Stimulated activated CD8-positive, alpha-beta memory T cell treated with anti-CD3 and anti-CD28 coated beads, Interleukin-7, amount 100 ng/mL, for 48 hours (primary cell): ENCODE results near the gene FGD3.

ENCODE experiments used
- DNase-seq, 2 donors: peaks; one replicate each; pipeline ENCODE4 v3.0.0-alpha.2; 2020; ENCODE audit warnings: low read depth in 1 of 2; ENCODE audit errors: extremely low read depth in 1 of 2

The FGD3 gene

DNA sequence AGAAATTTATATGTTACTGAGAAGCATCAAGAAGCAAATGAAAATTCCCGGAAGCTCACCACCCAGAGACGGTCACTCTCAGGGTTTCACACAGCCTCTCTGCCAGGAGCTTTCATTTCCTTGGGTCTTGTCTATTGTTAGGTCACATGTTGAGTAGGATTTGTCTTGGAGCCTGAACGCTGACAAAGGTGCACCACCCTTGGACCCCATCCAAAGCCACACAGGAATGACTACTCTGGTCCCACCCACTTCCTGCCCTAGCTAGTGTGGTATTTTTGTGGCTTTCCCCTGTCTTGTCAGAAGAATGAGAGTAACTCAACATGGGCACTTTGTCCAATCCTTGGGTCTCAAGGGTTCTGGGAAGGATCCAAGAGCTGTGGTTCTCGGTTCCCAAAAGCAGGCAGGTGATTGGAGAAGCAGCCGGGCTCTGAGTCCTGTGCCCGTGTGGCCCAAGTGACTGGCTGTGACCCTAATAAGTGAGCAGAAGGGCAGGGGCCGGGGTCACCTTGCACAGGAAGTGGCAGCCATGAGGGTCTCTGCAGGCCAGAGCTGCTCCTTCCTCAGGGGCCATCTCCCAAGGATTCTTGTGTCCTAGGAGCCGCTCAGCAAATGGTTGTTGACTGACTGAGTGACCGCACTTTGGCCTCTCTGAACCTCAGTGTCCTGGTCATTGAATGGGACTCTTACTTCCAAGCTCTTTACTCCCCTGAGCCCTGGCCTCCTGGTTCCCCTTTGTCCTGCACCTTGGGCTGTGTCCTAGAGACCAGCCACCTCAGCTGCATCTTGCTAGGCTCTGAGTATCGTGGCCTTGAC lies 6.9 kb downstream of the FGD3 start:
- peak in 1 of 2 donors; percentile 82 for DNase-seq

DNA sequence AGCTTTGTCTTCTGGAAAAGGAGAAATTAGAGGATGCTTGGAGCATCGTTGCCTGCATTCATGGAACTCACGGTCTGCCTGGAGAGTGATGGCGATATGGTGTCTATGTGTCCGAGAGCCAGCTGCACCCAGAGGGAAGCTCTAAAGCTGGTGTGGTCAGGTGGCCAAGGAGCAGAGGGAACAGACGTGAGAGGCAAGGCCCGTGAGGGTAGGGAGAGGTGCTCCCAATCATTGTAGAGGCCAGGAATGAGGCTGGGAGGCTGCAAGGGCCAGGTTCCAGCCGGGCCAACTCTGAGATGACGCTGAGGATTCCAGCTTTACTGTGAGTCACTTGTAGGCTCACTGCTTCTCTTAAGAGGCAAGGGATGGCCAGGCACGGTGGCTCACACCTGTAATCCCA lies 7.6 kb downstream of the FGD3 start:
- DNase-seq: no peak

DNA sequence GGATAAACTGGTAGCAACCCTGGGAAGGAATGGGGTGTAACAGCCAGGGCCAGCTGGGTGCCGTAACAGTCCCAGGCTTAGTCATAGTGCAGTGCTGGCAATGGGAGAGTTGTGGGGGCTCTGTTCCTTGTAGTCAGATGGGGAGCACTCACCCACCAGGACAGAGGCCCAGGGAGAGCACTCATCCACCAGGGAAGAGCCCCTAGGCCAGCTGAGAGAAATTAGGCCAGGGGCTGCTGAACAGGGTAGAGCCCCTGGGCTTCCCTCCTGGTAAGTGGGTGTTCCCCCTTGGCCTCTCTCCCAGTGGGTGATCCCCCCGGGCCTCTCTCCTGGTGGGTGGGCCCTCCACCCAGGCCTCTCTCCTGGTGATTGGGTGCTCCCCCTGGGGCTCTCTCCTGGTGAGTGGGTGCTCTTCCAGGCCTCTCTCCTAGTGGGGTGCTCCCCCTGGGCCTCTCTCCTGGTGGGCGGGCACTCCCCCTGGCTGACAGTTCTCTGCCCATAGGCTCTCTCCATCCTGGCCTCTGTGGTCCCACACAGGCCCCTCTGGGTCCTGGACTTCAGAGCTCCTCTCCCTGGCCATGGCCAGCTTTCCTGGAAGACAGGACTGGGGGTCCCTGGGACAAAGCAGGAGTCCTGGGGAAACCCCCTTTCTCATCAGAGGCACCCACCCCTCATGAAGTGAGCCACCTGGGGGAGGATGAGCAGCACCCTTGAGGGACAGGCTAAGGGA lies 13.4 kb downstream of the FGD3 start:
- DNase-seq: no peak

DNA sequence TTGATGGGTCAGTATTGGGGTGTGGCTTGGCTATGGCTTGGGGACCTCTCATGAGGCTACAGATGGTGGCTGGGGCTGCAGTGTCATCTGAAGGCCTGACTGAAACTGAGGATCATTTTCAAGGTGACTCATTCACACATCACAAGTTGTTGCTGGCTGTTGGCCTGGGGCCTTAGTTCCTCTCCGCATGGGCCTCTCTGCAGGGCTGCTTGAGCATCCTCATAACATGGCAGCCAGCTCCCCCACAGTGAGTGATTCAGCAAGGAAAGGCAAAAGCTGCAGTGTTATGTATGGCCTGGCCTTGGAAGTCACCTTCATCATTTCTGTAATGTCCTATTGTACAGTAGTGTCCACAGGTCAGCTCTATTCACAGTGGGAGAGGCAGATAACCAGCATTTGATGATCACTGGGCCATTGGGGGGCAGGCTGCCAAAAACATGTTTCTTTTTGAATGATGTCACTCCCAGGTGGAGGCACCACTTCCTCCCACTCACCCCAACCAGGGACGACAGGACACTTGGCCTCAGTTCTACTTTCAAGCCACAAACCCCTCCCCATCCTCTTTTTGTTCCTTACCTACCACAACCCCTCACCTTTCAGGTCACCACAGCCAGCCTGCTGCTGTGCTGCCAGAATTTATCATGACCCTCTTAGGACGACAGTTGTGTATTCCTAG lies 14.4 kb downstream of the FGD3 start:
- DNase-seq: no peak

DNA sequence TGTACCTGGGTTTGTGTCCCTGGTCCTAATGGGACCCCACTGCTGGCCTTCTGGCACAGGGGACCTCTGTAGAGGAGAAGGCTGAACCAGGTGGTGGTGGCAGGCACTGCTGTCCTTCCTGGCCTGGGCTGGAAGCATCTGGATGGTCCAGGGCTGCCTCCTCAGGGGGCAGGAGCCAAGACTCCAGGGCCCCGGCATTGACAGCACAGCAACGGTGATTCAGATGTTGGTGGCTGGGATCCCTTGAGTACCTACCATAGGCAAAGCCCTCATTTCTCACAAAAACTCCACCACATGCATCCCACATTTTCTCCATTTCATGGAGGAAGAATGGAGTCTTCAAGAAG lies 15.0 kb downstream of the FGD3 start:
- no peak for DNase-seq

DNA sequence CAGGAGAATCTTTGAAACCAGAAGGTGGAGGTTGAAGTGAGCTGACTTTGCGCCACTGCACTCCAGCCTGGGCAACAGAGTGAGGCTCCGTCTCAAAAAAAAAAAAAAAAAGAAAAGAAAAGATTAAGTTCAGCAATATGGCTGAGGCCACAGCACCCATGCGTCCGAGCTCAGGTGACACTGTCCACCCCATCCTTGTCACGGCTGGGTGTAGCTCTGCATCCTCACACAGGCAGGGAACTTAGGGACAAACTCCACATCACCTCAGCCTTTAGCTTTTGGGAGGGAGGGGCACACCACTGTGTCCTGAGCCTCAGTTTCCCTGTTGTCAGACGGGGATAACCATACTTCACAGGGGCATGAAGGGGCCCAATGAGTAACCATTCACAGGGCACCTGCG lies 15.5 kb downstream of the FGD3 start:
- DNase-seq: no peak

DNA sequence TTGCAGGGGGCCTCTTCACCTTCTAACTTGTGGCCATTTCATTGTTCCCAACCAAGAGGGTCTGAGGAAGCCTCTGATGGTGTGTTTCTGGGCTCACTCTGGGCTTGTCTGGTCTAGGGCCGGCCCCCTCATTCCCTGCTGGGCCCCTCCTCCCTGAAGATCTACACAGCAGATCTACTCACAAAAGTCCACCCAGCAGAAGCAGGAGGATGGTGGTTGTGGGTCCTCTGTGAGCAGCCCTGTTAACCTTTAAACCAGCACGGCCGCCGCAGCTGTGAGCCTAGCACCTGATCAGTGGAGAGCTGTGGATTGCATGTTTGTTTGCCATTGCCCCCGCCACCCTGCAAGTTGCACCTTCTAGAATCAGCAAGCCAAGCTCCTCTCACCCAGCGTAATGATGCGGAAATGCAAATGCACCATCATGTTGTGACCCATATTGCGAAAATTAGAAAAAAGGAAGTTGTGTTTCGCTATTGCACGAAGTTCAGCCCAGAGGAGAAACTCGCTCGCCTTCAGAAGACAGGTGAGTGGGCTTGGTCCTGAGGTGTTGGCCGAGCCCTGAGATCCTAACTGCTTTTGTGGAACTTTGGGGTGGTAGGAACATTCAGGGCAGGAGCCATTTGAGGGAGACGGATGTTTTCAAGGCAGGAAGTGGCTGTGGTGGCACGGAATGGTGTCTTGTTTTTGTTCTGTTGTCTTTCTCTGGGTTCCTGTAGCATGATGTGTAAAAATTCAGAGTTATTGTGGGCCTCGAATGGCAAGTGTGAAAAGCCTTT lies 16.7 kb downstream of the FGD3 start:
- DNase-seq: no peak

DNA sequence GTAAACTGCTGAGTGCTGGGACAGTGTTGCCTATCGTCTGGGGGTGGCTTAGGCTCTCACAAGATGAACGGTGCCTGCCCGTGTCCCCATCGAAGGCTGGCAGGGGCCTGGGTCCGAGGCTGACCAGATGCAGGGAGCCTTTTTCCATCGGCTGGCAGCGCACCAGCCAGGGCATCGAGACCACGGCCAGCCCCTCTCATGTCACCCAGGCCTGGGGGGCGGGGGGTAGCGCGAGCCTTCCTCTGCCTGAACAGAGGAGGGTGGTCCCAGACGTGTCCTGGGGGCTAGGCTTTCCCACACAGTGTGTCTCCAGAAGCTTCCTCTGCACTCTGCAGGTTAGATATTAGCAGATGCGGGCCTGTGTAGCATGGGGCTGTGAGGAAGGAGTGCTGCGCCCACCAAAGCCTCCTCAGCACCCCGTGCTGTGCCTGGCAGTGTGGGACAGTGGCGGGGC lies 17.3 kb downstream of the FGD3 start:
- DNase-seq: no peak

DNA sequence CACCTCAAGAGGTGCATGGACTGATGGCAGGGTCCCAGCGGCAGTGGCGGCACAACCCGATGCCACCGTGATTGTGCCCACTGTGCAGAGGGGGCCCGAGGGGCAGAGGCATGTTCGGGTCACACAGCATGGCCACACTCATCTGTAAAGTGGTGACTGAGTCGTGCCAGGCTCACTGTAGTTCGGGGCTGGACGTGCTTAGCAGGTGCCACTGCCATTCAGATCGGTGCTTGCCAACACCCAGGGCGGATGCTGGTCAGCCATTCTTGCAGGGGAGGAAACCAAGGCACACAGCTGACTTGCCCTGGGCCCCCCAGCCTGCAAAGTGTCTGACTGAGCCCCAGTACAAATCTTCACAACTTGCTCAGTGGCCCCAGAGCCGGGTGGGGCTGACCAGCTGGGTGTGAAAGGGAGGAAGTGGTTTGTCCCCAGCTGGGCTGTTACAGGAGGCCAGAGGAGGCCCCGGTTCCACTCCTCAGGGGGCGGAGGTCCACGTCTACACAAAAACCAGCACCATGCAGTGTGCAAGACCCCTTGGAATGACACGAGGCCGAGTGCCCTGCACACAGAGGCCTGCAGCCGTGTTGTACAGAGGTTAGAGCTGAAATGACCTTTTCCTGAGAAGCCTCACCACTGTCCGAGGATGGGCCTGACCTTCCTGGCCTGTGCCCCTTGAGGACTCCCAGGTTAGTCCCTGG lies 17.9 kb downstream of the FGD3 start:
- DNase-seq: no peak

DNA sequence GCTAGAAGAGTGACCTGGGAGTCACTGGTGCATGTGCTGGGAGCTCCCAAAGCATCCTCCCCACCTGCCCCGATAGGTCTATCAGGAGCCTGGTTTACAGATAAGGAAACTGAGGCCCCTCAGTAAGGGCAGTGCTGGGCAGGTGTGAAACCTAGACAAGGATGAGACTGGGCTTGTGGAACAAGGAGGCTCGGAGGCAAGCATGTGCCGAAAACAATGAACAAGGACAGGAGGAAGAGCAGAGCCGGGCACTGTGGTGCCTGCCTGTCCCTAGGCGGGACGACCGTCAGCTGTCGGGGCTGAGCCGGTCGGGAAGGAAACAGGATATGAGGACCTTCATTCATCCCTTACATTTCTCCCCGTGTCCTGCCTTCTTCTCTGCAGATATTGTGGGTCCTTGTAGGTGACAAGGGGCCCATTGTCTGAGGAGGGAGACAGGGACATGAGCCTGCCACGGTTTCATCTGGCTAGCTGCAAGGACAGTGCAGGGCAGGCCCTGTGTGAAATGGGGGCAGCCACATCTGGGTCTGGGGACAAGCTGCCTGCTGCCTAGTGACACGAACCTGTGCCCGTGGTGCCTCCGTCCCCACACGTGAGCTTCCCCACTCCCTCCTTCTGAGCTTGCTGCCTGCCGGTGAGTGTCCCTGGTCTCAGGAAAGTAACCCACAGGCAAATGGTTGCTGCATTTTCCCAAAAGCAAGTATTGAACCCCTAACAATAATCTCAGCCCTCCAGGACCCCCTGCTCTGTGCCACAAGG lies 18.6 kb downstream of the FGD3 start:
- no peak for DNase-seq

DNA sequence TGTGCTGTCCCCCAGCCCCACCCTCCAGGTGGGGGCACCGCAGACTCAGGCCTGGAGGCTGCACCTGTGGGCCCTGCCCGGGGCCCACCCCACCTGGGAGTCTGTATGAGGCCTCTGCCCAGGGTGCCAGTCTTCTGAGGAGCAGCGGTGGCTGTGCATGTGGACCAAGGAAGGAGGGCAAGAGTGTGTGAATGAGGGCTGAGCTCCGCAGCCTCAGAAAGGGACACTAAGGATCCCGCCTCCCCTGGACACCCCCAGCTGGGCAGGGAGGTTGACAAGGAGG lies 19.1 kb downstream of the FGD3 start:
- no peak for DNase-seq

DNA sequence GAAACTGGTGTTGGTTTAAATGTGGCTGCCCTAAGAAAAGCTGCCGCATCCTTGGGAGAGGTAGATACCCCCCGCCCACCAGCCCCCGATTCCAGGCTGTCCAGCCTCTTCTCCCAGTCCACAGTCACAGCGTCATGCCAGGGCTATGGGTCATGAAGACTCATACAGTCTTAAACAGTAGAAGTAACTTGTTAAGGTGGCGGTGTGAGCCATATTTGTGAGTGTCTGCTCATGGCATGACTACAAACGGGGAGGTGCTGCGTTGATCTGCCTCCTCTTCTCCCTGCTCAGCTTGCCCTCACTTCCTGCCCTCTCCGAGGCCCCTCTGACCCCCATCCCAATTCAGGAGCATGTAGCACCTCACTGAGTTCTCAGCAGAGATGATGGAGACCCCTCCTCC lies 20.8 kb downstream of the FGD3 start:
- no peak for DNase-seq

DNA sequence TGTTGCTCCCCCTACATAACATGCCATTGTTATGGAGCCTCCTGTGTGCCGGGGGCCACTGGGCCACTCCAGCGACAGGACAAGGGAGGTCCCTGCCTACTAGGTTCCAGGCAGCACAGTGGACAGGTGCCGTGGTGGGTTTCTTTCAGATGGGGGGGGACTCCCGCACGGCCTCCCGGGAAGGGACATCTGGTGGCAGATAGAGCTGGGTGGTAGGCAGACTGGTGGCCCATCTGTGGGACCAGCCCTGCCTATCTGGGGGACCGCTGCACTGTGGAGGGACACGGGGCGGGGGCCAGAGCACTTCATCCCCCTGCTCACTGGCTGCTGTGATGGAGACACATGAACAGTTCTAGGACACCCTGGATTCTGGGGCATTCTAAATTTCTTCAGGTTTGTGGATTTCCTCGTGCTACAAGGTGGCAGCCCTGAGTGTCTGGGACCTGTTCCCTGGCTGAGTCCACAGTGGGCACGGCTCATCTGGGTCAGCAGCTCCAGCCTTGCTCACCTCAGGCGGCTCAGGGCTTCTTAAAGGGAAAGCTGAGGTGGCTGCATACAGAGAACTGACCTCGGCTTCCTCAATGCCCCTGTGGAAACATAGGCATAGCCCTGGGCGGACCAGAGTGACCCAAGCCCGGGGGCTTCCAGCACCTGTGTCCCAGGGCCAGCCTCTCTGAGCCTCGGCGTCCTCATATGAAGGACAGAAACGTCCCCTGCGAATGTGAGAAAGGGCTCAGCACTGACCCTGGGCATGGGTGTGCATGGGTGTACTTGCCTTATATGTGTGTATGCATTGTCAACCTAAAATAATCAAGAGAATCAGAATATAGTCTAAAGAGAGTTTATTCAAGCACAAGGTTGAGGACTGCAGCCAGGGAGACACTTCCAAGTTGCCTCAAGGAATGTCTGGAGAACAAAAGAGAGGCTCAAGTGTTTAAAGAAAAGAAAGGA lies 22.5 kb downstream of the FGD3 start:
- no peak for DNase-seq

DNA sequence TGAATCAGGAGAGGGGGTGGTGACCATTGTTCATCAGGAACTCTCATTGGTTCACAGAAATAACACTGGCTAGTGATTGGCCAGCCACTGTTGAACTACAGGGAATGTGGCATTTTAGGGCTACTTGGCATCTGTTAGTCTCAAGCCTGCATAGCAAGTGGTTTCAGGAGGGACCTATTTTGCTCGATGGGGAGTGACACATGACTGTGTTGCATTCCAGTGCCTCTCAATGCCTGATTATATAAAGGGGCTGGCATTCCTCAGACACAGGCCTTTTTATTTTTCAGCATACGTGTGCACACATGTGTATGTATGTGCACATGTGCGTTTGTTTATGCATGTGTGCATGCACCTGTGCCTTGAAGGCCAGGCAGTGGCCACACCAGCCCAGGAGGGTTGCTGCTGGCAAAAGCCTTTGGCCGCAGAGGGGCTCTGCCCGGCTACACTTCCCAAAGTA lies 23.2 kb downstream of the FGD3 start:
- no peak for DNase-seq

DNA sequence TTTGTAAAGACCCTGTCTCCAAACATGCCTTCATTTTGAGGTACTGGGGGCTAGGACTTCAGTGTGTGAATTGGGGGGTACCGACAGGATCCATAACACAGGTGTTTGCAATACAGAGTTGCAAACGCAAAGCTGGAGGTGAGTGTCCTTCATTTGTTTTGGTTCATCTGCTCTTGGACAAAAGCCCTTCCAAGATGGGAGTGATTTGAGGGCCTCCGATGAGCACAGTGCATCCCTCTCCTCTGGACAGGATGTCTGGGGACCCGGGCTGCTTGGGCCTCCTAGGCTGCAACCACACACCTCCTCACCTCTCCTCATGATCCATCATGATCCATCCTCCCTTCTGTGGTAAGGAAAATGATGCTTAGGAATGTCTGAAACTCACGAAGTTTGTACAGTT lies 23.8 kb downstream of the FGD3 start:
- no peak for DNase-seq

DNA sequence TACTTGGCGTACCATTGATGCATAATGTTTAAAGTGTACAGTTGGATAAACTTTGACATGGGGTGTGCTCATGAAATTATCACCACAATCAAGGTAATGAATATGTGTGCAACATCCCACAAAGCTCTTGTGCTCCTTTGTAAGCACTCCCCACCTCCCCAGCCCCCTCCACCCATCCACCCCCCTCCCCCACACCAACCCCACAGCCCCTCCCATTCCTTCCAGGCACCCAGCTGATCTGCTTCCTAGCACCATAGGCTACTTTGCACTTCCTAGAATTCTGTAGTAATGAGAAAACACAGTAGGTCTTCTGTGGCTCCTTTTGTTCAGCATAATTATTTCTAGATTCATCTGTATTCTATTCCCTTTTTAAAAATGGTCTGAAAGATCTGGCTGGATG lies 24.5 kb downstream of the FGD3 start:
- no peak for DNase-seq

DNA sequence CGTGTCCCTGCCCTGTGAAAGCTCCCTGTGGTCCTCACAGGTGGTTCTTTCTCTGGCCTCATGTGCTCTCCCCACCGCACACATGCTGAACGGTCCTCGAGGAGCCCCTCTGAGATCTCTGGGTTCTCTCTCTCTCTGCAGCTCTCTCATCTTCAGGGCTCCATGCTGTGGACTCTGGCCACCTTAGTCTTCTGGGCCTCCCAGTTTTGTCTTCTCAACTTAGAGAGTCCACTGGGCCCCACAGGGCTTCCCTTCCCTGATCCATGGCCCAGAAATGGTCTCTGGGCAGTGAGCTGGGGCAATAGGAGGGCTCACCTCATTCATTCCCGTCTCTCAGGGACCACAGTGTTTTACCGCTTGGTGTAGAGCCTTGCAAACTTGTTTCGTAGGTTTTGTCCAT lies 26.4 kb downstream of the FGD3 start:
- DNase-seq: no peak

DNA sequence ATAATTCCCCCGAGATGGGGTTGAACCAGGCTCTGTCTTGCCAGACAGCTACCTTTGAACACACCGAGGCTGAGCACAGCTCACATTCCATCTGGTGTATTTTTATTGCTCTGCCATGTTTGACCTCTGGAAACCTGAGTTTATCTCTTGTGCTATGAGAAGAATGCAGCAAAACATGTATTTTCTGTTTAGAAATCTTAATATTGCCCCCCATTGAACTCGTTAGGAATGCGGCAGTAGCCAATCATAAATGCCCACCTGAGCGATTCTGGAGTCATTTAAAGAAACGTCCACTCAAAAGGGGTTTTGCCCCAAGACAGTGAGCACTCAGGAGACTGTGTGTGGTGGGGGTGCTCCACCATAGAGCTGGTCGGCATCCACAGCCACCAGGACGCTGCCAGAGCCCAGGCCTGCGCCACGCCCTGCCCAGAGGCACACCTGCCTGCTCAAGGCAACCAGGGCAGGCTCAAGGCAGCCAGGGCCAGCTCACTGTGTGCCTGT lies 26.9 kb downstream of the FGD3 start:
- no peak for DNase-seq
